Measurements from ENCODE around the gene FGF5. TPM values are rescaled to one million over a fixed set of nuclear protein-coding genes. Genes with fewer than 3 reads are reported as not detected.
"Not testable (repeated sequence)": the region's sequence is repeated elsewhere in the genome, so short reads cannot be mapped to it uniquely, and the experiment has no call there.

Gene FGF5
- total RNA-seq, 1 donor from 2014 or later: 0.07 TPM

- H3K36me3 Mint-ChIP-seq: no peaks in the 10 kb centered on the region
- H3K4me1 Mint-ChIP-seq: peaks cover 14% of the 10 kb centered on the region
- H3K9me3 Mint-ChIP-seq: no peaks in the 10 kb centered on the region
- no peak for TF ChIP-seq CTCF (IDR thresholded peaks at IDR 0.05; ENCODE audit: unreplicated experiment)
- no peak overlapping the region for H3K4me3 Mint-ChIP-seq
- DNase-seq (ENCODE audit: low spot score in 2 of 2, unreplicated experiment in 2 of 2): no peak
- peaks cover 60% of the 10 kb centered on the region for H3K27me3 Mint-ChIP-seq (ENCODE audit: low read depth)
- H3K27ac Mint-ChIP-seq: no peak overlapping the region
Measured at GRCh38 chr4:80312124-80312523, 45.7 kb downstream of the FGF5 start.

GRCh38 chr4:80313627-80314026, 47.2 kb downstream of the FGF5 start:
- H3K36me3 Mint-ChIP-seq: no peaks in the 10 kb centered on the region
- peaks cover 67% of the 10 kb centered on the region for H3K27me3 Mint-ChIP-seq (ENCODE audit: low read depth)

GRCh38 chr4:80315848-80316247, 49.4 kb downstream of the FGF5 start:
- not testable (repeated sequence) for H3K9me3 Mint-ChIP-seq; DNase-seq (ENCODE audit: low spot score in 2 of 2, unreplicated experiment in 2 of 2); H3K36me3 Mint-ChIP-seq; H3K4me1 Mint-ChIP-seq; H3K27ac Mint-ChIP-seq; H3K4me3 Mint-ChIP-seq
- H3K27me3 Mint-ChIP-seq (ENCODE audit: low read depth): peaks cover 71% of the 10 kb centered on the region

More at GRCh38 chr4:80313627-80314026, 47.2 kb downstream of the FGF5 start:
- Mint-ChIP-seq H3K9me3 (no peaks in the 10 kb centered on the region), H3K4me1 (peaks cover under 1% of the 10 kb centered on the region), H3K27ac (no peak overlapping the region), H3K4me3 (no peak overlapping the region)
- TF ChIP-seq CTCF (IDR thresholded peaks at IDR 0.05; ENCODE audit: unreplicated experiment): no peak
- no peak for DNase-seq (ENCODE audit: low spot score in 2 of 2, unreplicated experiment in 2 of 2)

- no peak for TF ChIP-seq CTCF (IDR thresholded peaks at IDR 0.05; ENCODE audit: unreplicated experiment)
- Mint-ChIP-seq H3K27me3 (ENCODE audit: low read depth) (peaks cover 58% of the 10 kb centered on the region), H3K9me3 (no peaks in the 10 kb centered on the region), H3K4me3 (no peak overlapping the region), H3K4me1 (no peaks in the 10 kb centered on the region), H3K27ac (no peak overlapping the region), H3K36me3 (no peaks in the 10 kb centered on the region)
- DNase-seq (ENCODE audit: low spot score in 2 of 2, unreplicated experiment in 2 of 2): no peak
Measured at GRCh38 chr4:80321341-80321740, 54.9 kb downstream of the FGF5 start.

GRCh38 chr4:80321776-80322175, 55.3 kb downstream of the FGF5 start:
- Mint-ChIP-seq H3K27me3 (ENCODE audit: low read depth) (peaks cover 54% of the 10 kb centered on the region), H3K36me3 (no peaks in the 10 kb centered on the region), H3K27ac (no peak overlapping the region), H3K4me3 (no peak overlapping the region), H3K9me3 (no peaks in the 10 kb centered on the region), H3K4me1 (no peaks in the 10 kb centered on the region)
- no peak for TF ChIP-seq CTCF (IDR thresholded peaks at IDR 0.05; ENCODE audit: unreplicated experiment)
- DNase-seq (ENCODE audit: low spot score in 2 of 2, unreplicated experiment in 2 of 2): no peak

GRCh38 chr4:80322716-80323115, 56.3 kb downstream of the FGF5 start:
- no peaks in the 10 kb centered on the region for H3K36me3 Mint-ChIP-seq
- peaks cover 44% of the 10 kb centered on the region for H3K27me3 Mint-ChIP-seq (ENCODE audit: low read depth)
- H3K9me3 Mint-ChIP-seq: no peaks in the 10 kb centered on the region
- no peak for DNase-seq (ENCODE audit: low spot score in 2 of 2, unreplicated experiment in 2 of 2)
- H3K27ac Mint-ChIP-seq: no peak overlapping the region
- no peaks in the 10 kb centered on the region for H3K4me1 Mint-ChIP-seq
- no peak for TF ChIP-seq CTCF (IDR thresholded peaks at IDR 0.05; ENCODE audit: unreplicated experiment)
- H3K4me3 Mint-ChIP-seq: no peak overlapping the region

Data from mesothelial cell of epicardium (in vitro differentiated cells).